Heart left ventricle (tissue), 16 donors: ENCODE measurements around the gene DSCAML1. TPM values are rescaled to one million over a fixed set of nuclear protein-coding genes. Genes with fewer than 3 reads are reported as not detected.

Experiments used
- ATAC-seq, 4 donors: fragments of 200-7000 bp; cut with Tn5 transposase; one replicate each; pipeline ENCODE4 v1.9.1; 2020 to 2022; ENCODE audit warnings: moderate library complexity in 4 of 4, mild to moderate bottlenecking in 3 of 4, moderate number of reproducible peaks in 1 of 4
- DNase-seq, 5 donors: peaks; one replicate each; pipeline ENCODE4 v3.0.0-alpha.2; 2020
- H3K27ac ChIP-seq, 12 donors: fragments of 200-600 bp; sonication (generic) in 4 of 12; one replicate each; pipeline versions ENCODE4 v1.5.0 to v1.8.0; 2016 to 2022; ENCODE audit warnings: mild to moderate bottlenecking in 2 of 12
- H3K27me3 ChIP-seq, 9 donors: fragments of 200-600 bp; sonication (generic) in 2 of 9; one replicate each; pipeline versions ENCODE4 v1.5.1 to v1.8.0; 2016 to 2022; ENCODE audit warnings: mild to moderate bottlenecking in 3 of 9
- H3K36me3 ChIP-seq, 9 donors: fragments of 200-600 bp; sonication (generic) in 2 of 9; one replicate each; pipeline versions ENCODE4 v1.5.0 to v1.8.0; 2018 to 2022; ENCODE audit warnings: mild to moderate bottlenecking in 2 of 9
- H3K4me1 ChIP-seq, 12 donors: fragments of 200-600 bp; sonication (generic) in 4 of 12; one replicate each; pipeline versions ENCODE4 v1.5.0 to v1.8.0; 2016 to 2022; ENCODE audit warnings: mild to moderate bottlenecking in 3 of 12
- H3K4me3 ChIP-seq, 12 donors: fragments of 200-600 bp; sonication (generic) in 4 of 12; one replicate each; pipeline versions ENCODE4 v1.5.0 to v1.8.0; 2017 to 2022; ENCODE audit warnings: mild to moderate bottlenecking in 9 of 12, moderate library complexity in 4 of 12
- H3K9me3 ChIP-seq, 12 donors: fragments of 200-600 bp; sonication (generic) in 4 of 12; one replicate each; pipeline versions ENCODE4 v1.5.0 to v1.8.0; 2016 to 2022; ENCODE audit warnings: mild to moderate bottlenecking in 1 of 12
- CTCF ChIP-seq, 12 donors: fragments of 200-600 bp; sonication (generic) in 4 of 12; IDR thresholded peaks; one replicate each; pipeline versions ENCODE4 v1.5.0 to v1.8.0; 2018 to 2022; ENCODE audit warnings: antibody characterized with exemption in 12 of 12, mild to moderate bottlenecking in 5 of 12
- POLR2A ChIP-seq, 2 donors: fragments of 450-650 bp; IDR thresholded peaks; one replicate each; pipeline ENCODE4 v1.6.1; 2017; ENCODE audit warnings: antibody characterized with exemption in 2 of 2, mild to moderate bottlenecking in 2 of 2, moderate library complexity in 2 of 2
- WGBS, 4 donors: extraction: QIAGEN DNeasy Blood & Tissue Kit in 2 of 4; methylation state at CpG; one replicate each; pipeline versions ENCODE4 v1.1.5 to v1.1.7; 2013 to 2018; 5-methylcytosine and 5-hydroxymethylcytosine counted together
- intact Hi-C, 10 donors: fragments of 100-400 bp; cut with DNase I; formaldehyde crosslinking; loops; one replicate each; pipeline versions ENCODE4 v1.11.1 to v1.14.2; 2022
- polyA plus RNA-seq, 2 donors: library from polyadenylated mRNA; stranded (reverse); fragments of 200-250 nt; gene quantifications; one replicate each; pipeline ENCODE4 v1.2.3, GENCODE V29; 2013
- total RNA-seq, 9 donors: library from RNA; depleted of rRNA in 2 of 9; stranded (reverse); fragments of >200 nt in 2 of 9; fragmentation: NEBNext Ultra II Directional in 3 of 9; extraction: Animal tissue kit (Norgen Biotek cat#: 25700) in 3 of 9; gene quantifications; one replicate each; pipeline versions ENCODE4 v1.1.0 to v1.2.4, GENCODE V29; 2016 to 2023
- donor health status: ischemic (EF 13 %, LVEDD 7.1; RV severe dilation, severe dysfunction).
- donor health status: healthy with polysubstance abuse.
- donor health status: DM: no; HTN: yes; CAD: no.
- donor health status: DM: no; HTN: no; CAD: no.
- donor health status: ischemic (EF 25% LVEDD 6.9; RV normal size, moderate dysfunction).
- donor health status: ischemic (EF 25% LVEDD 5.7; RV mildly dilated, moderate dysfunction).
- donor health status: healthy.
- donor health status: DM: yes; HTN: yes; CAD: no.
- donor health status: ischemic (EF 35%, LVEDD 5.7; RV mildly dilated, moderate dysfunction).
- donor health status: nonischemic (EF 11% LVEDD 7.7; RV severe dilation, severe dysfunction).
- donor health status: DM: yes; HTN: yes; CAD: no.
- donor health status: PGD.
- donor health status: ischemic (EF 29% LVEDD 5.4; RV normal size, mild dysfunction).
- donor health status: nonischemic (EF 23%, LVEDD 6.1; RV moderate dilation, normal function).

Gene DSCAML1
- total and polyA plus RNA-seq, 11 donors, result 0.05 to 1.7 (median 0.76) TPM

- intact Hi-C loops, result no loop called here
- no peak for TF ChIP-seq CTCF (IDR thresholded peaks at IDR 0.05)
- no peak for TF ChIP-seq POLR2A (IDR thresholded peaks at IDR 0.05)
Measured at GRCh38 chr11:117706322-117706814, 90.6 kb downstream of the DSCAML1 start.

GRCh38 chr11:117705866-117706265 is 91.2 kb downstream of the DSCAML1 start:
- no peak overlapping the region for H3K27ac ChIP-seq
- peaks cover 0 to 10% (median 0%) of the 10 kb centered on the region in 12 donors for H3K4me1 ChIP-seq
- DNase-seq (no peak), ATAC-seq (no peak)
- H3K4me3 ChIP-seq, result no peak overlapping the region
- 92 to 93% (median 93%) methylated on average over 6 of the region's 6 CpGs for WGBS, 4 donors
- H3K27me3 ChIP-seq, result peaks cover 0 to 6% (median 0%) of the 10 kb centered on the region in 9 donors
- intact Hi-C loops, result no loop called here
- no peak for TF ChIP-seq CTCF (IDR thresholded peaks at IDR 0.05)
- TF ChIP-seq POLR2A (IDR thresholded peaks at IDR 0.05), result no peak
- H3K36me3 ChIP-seq, result no peaks in the 10 kb centered on the region
- H3K9me3 ChIP-seq, result peaks cover 0 to 7% (median 0%) of the 10 kb centered on the region in 12 donors

More at GRCh38 chr11:117706322-117706814, 90.6 kb downstream of the DSCAML1 start:
- DNase-seq (no peak), ATAC-seq (no peak)
- H3K4me3 ChIP-seq, result no peak overlapping the region
- H3K9me3 ChIP-seq, result peaks cover 0 to 7% (median 0%) of the 10 kb centered on the region in 12 donors
- peaks cover 0 to 10% (median 0%) of the 10 kb centered on the region in 12 donors for H3K4me1 ChIP-seq
- H3K27ac ChIP-seq, result no peak overlapping the region
- peaks cover 0 to 6% (median 0%) of the 10 kb centered on the region in 9 donors for H3K27me3 ChIP-seq
- H3K36me3 ChIP-seq, result no peaks in the 10 kb centered on the region
- WGBS, 4 donors, result 87 to 94% (median 91%) methylated on average over 12 of the region's 12 CpGs

DNA sequence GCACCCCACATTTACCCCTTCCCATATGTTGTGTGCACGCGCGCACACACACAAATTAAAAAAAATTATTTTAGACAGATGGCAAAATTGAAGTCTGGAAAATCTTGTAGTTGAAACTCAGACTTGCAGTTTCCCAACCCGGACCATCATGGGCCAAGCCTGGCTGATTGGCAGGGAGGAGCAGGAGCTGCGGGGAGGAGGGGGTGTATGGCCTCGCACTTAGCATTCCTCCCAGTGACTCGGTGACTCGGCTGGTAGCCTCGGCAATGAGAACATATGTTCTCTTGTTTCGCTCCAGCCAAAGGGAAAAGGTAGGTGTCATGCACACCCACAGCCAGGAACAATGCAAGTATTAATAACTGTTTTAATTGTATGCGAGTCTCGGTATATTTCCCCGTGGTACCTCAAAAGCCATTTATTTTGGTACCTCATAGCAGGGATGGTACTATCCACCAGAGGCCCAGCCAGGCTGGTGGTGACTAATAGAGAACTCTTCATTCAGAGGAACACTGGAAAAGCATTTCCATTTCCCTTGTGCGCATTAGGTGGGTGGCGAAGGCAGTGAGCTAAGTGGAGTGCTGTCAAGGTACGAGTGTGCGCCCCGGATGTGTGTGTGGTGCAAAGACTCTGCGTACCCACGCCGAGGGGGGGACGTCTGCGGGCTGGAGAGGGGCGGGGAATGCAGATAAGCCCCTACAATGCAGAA is 92.5 kb downstream of the DSCAML1 start:
- TF ChIP-seq CTCF (IDR thresholded peaks at IDR 0.05) (no peak), POLR2A (IDR thresholded peaks at IDR 0.05) (no peak)
- Histone ChIP-seq H3K27me3 (no peaks in the 10 kb centered on the region), H3K4me3 (no peak overlapping the region), H3K9me3 (peaks cover 0 to 7% (median 0%) of the 10 kb centered on the region in 12 donors), H3K27ac (peak overlapping the region in 1 of 12 donors; percentile 9), H3K36me3 (no peaks in the 10 kb centered on the region), H3K4me1 (peaks cover 0 to 10% (median 0%) of the 10 kb centered on the region in 12 donors)
- ATAC-seq (peak; percentile 42 to 77 (median 62)), DNase-seq (peak in 2 of 5 donors; percentile 45 to 48)
- intact Hi-C loops, result no loop called here
- WGBS, 4 donors, result 53 to 63% (median 60%) methylated on average over 21 to 24 of the region's 24 CpGs

- Histone ChIP-seq H3K4me1 (peaks cover 0 to 10% (median 0%) of the 10 kb centered on the region in 12 donors), H3K27me3 (no peaks in the 10 kb centered on the region), H3K27ac (no peak overlapping the region), H3K36me3 (no peaks in the 10 kb centered on the region), H3K9me3 (no peaks in the 10 kb centered on the region), H3K4me3 (no peak overlapping the region)
- TF ChIP-seq POLR2A (IDR thresholded peaks at IDR 0.05) (no peak), CTCF (IDR thresholded peaks at IDR 0.05) (no peak)
- ATAC-seq, result no peak
- 66 to 68% (median 68%) methylated on average over 7 of the region's 7 CpGs for whole genome bisulfite sequencing, 4 donors
- intact Hi-C loops, result no loop called here
- DNase-seq, result peak in 1 of 5 donors; percentile 5
Measured at GRCh38 chr11:117702946-117703598, 93.9 kb downstream of the DSCAML1 start.
